BLaER1 (cell line): ENCODE data around the gene ECEL1.
A peak's percentile ranks its signal among the peaks of the same experiment; 100 is the strongest.
"Not testable (repeated sequence)": the region's sequence is repeated elsewhere in the genome, so short reads cannot be mapped to it uniquely, and the experiment has no call there.

ENCODE experiments used
- H3K27ac ChIP-seq: shearing (Covaris generic); formaldehyde crosslinking; 2 replicates; pipeline ENCODE4 v1.8.1; 2022
- H3K27me3 ChIP-seq: shearing (Covaris generic); formaldehyde crosslinking; 2 replicates; pipeline ENCODE4 v1.8.1; 2022
- H3K36me3 ChIP-seq: shearing (Covaris generic); formaldehyde crosslinking; 2 replicates; pipeline ENCODE4 v1.8.1; 2022
- H3K4me1 ChIP-seq: shearing (Covaris generic); formaldehyde crosslinking; 2 replicates; pipeline ENCODE4 v1.8.1; 2022
- H3K4me2 ChIP-seq: shearing (Covaris generic); formaldehyde crosslinking; 2 replicates; pipeline ENCODE4 v1.8.1; 2022
- H3K4me3 ChIP-seq: shearing (Covaris generic); formaldehyde crosslinking; 2 replicates; pipeline ENCODE4 v1.8.1; 2022
- H3K9ac ChIP-seq: shearing (Covaris generic); formaldehyde crosslinking; 2 replicates; pipeline ENCODE4 v1.8.1; 2022
- H3K9me3 ChIP-seq: shearing (Covaris generic); formaldehyde crosslinking; 2 replicates; pipeline ENCODE4 v1.8.1; 2022
- H4K20me1 ChIP-seq: shearing (Covaris generic); formaldehyde crosslinking; 2 replicates; pipeline ENCODE4 v1.8.1; 2022
- Cebpa-rat ChIP-seq: shearing (Covaris generic); IDR thresholded peaks from 2 replicates; pipeline ENCODE4 v1.8.1; 2022

ECEL1 gene

GRCh38 chr2:232487385-232488096 lies at the start of gene ECEL1:
Gene ECEL1 (minus strand): TSS chr2:232487834. CDS start chr2:232486653, 1,181 bp downstream.
- H3K4me1 ChIP-seq = peaks cover 26% of the 10 kb centered on the region
- H3K9ac ChIP-seq = 0 out of 2 replicates have a peak within 1 kb of the TSS, but pooled peaks have one; percentile 29
- peaks cover 72% of the 10 kb centered on the region for H3K27me3 ChIP-seq
- no peak within 1 kb of the TSS for H3K27ac ChIP-seq
- H4K20me1 ChIP-seq = peaks cover 59% of the 10 kb centered on the region
- peak within 1 kb of the TSS; percentile 91 for H3K4me2 ChIP-seq
- H3K36me3 ChIP-seq = no peaks in the 10 kb centered on the region
- TF ChIP-seq Cebpa-rat = no peak
- H3K4me3 ChIP-seq = peak within 1 kb of the TSS; percentile 69
- peaks cover 9% of the 10 kb centered on the region; the same call in 1 of the 2 replicates for H3K9me3 ChIP-seq

- Histone ChIP-seq H3K4me2 (no peak overlapping the region), H4K20me1 (no peaks in the 10 kb centered on the region), H3K36me3 (no peaks in the 10 kb centered on the region), H3K4me3 (no peak overlapping the region), H3K27ac (no peak overlapping the region), H3K9ac (no peak overlapping the region), H3K9me3 (peaks cover 8% of the 10 kb centered on the region), H3K27me3 (no peaks in the 10 kb centered on the region), H3K4me1 (peaks cover 56% of the 10 kb centered on the region)
- no peak for TF ChIP-seq Cebpa-rat
These were observed 49.4 kb upstream of the ECEL1 start for GRCh38 chr2:232537079-232537478.

GRCh38 chr2:232535761-232536530 lies 48.3 kb upstream of the ECEL1 start:
- Histone ChIP-seq H4K20me1 (no peaks in the 10 kb centered on the region), H3K4me3 (no peak overlapping the region)

GRCh38 chr2:232534940-232535651 lies 47.5 kb upstream of the ECEL1 start:
- H3K36me3 ChIP-seq = no peaks in the 10 kb centered on the region
- H3K27ac ChIP-seq = peak overlapping the region; percentile 28; the same call in 1 of the 2 replicates
- no peak for TF ChIP-seq Cebpa-rat
- H3K4me2 ChIP-seq = peak overlapping the region; percentile 36
- H3K27me3 ChIP-seq = no peaks in the 10 kb centered on the region
- no peaks in the 10 kb centered on the region for H4K20me1 ChIP-seq
- no peak overlapping the region for H3K4me3 ChIP-seq
- H3K4me1 ChIP-seq = peaks cover 66% of the 10 kb centered on the region
- no peak overlapping the region for H3K9ac ChIP-seq
- peaks cover 8% of the 10 kb centered on the region for H3K9me3 ChIP-seq

More at GRCh38 chr2:232535761-232536530, 48.3 kb upstream of the ECEL1 start:
- no peak overlapping the region for H3K9ac ChIP-seq
- H3K9me3 ChIP-seq = peaks cover 8% of the 10 kb centered on the region
- TF ChIP-seq Cebpa-rat = no peak
- no peaks in the 10 kb centered on the region for H3K27me3 ChIP-seq
- H3K27ac ChIP-seq = no peak overlapping the region
- peaks cover 57% of the 10 kb centered on the region for H3K4me1 ChIP-seq
- no peak overlapping the region for H3K4me2 ChIP-seq
- no peaks in the 10 kb centered on the region for H3K36me3 ChIP-seq

GRCh38 chr2:232533944-232534710 lies 46.5 kb upstream of the ECEL1 start:
- Histone ChIP-seq H3K4me3 (no peak overlapping the region), H3K9ac (no peak overlapping the region), H3K27ac (peak overlapping the region; percentile 28; the same call in 1 of the 2 replicates), H3K27me3 (no peaks in the 10 kb centered on the region), H3K4me2 (0 out of 2 replicates have a peak overlapping the region, but pooled peaks have one; percentile 21), H3K36me3 (no peaks in the 10 kb centered on the region), H3K9me3 (peaks cover 8% of the 10 kb centered on the region), H4K20me1 (no peaks in the 10 kb centered on the region), H3K4me1 (peaks cover 68% of the 10 kb centered on the region)
- TF ChIP-seq Cebpa-rat = no peak

- H3K4me3 ChIP-seq, H3K9ac ChIP-seq, H3K9me3 ChIP-seq, H3K27me3 ChIP-seq, H3K36me3 ChIP-seq, H4K20me1 ChIP-seq: not testable (repeated sequence)
- Histone ChIP-seq H3K4me2 (peak overlapping the region; percentile 89), H3K27ac (peak overlapping the region; percentile 22; the same call in 1 of the 2 replicates), H3K4me1 (peaks cover 72% of the 10 kb centered on the region)
These were observed 45.2 kb upstream of the ECEL1 start for GRCh38 chr2:232532821-232533220.

GRCh38 chr2:232532419-232532818 lies 44.8 kb upstream of the ECEL1 start:
- TF ChIP-seq Cebpa-rat = no peak
- Histone ChIP-seq H3K4me2 (peak overlapping the region; percentile 89), H3K36me3 (no peaks in the 10 kb centered on the region), H3K9me3 (peaks cover 8% of the 10 kb centered on the region), H3K27me3 (no peaks in the 10 kb centered on the region), H3K4me3 (no peak overlapping the region), H3K4me1 (peaks cover 75% of the 10 kb centered on the region), H3K9ac (no peak overlapping the region), H3K27ac (peak overlapping the region; percentile 22; the same call in 1 of the 2 replicates), H4K20me1 (no peaks in the 10 kb centered on the region)

GRCh38 chr2:232530626-232531260 lies 43.1 kb upstream of the ECEL1 start:
- no peak overlapping the region for H3K9ac ChIP-seq
- no peak for TF ChIP-seq Cebpa-rat
- H3K9me3 ChIP-seq = no peaks in the 10 kb centered on the region
- H3K27ac ChIP-seq = no peak overlapping the region
- H3K4me2 ChIP-seq = peak overlapping the region; percentile 89
- H3K4me1 ChIP-seq = peaks cover 79% of the 10 kb centered on the region
- H3K27me3 ChIP-seq = no peaks in the 10 kb centered on the region
- H3K36me3 ChIP-seq = no peaks in the 10 kb centered on the region
- no peaks in the 10 kb centered on the region for H4K20me1 ChIP-seq
- H3K4me3 ChIP-seq = no peak overlapping the region
